Measurements from ENCODE around the gene MPI. TPM values are rescaled to one million over a fixed set of nuclear protein-coding genes. Genes with fewer than 3 reads are reported as not detected.

The MPI gene
- total and polyA plus RNA-seq, 2 experiments from 2014 or later = 34.8 to 79.0 TPM

- H3K4me3 ChIP-seq = peak overlapping the region; percentile 93
- no peaks in the 10 kb centered on the region for H3K27me3 ChIP-seq (replicated peaks; ENCODE audit: insufficient read depth)
- no peaks in the 10 kb centered on the region for H4K20me1 ChIP-seq (ENCODE audit: insufficient read depth)
- TF ChIP-seq EZH2phosphoT487 (IDR thresholded peaks at IDR 0.05; ENCODE audit: insufficient read depth, low read depth) = no peak
- TF ChIP-seq EZH2 (IDR thresholded peaks at IDR 0.05; ENCODE audit: insufficient read depth, poor library complexity, severe bottlenecking) = no peak
- peaks cover 17% of the 10 kb centered on the region; the same call in 1 of the 2 replicates for H3K79me2 ChIP-seq (ENCODE audit: insufficient read depth)
- peaks cover 7% of the 10 kb centered on the region; the same call in 1 of the 2 replicates for H3F3A ChIP-seq (ENCODE audit: insufficient read depth)
- H3K9me2 ChIP-seq (ENCODE audit: insufficient read depth) = no peaks in the 10 kb centered on the region
- in situ Hi-C loops (cut with MboI) = no loop called here
- peak overlapping the region; percentile 95 for H2AFZ ChIP-seq
- H3K9ac ChIP-seq = peak overlapping the region; percentile 90
- no peaks in the 10 kb centered on the region for H3K9me3 ChIP-seq (ENCODE audit: low read depth)
- WGBS, 2 experiments (ENCODE audit: low coverage in 1 of 2, low lambda C conversion rate in 2 of 2, missing lambda C conversion rate in 2 of 2) = 7 to 9% methylated on average over 8 of the region's 8 CpGs
- H3K36me3 ChIP-seq (ENCODE audit: low read depth) = no peaks in the 10 kb centered on the region
- peak overlapping the region; percentile 82 for H3K4me2 ChIP-seq (ENCODE audit: unreplicated experiment)
- DNase-seq = peak; percentile 60
- peak overlapping the region; percentile 3; the same call in 1 of the 2 replicates for H3K27ac ChIP-seq
- peaks cover 20% of the 10 kb centered on the region for H3K4me1 ChIP-seq (ENCODE audit: insufficient read depth)
These were observed 406 bp upstream of the MPI start for GRCh38 chr15:74889390-74889882.

GRCh38 chr15:74890665-74890960 lies 771 bp downstream of the MPI start:
- Histone ChIP-seq H3K27ac (no peak overlapping the region), H3F3A (ENCODE audit: insufficient read depth) (peaks cover 7% of the 10 kb centered on the region; the same call in 1 of the 2 replicates), H2AFZ (peak overlapping the region; percentile 95), H3K9me3 (ENCODE audit: low read depth) (no peaks in the 10 kb centered on the region), H3K4me3 (peak overlapping the region; percentile 93), H3K27me3 (replicated peaks; ENCODE audit: insufficient read depth) (no peaks in the 10 kb centered on the region), H4K20me1 (ENCODE audit: insufficient read depth) (no peaks in the 10 kb centered on the region), H3K4me1 (ENCODE audit: insufficient read depth) (peaks cover 11% of the 10 kb centered on the region), H3K9me2 (ENCODE audit: insufficient read depth) (no peaks in the 10 kb centered on the region), H3K9ac (peak overlapping the region; percentile 90), H3K36me3 (ENCODE audit: low read depth) (no peaks in the 10 kb centered on the region), H3K4me2 (ENCODE audit: unreplicated experiment) (peak overlapping the region; percentile 82), H3K79me2 (ENCODE audit: insufficient read depth) (peaks cover 17% of the 10 kb centered on the region; the same call in 1 of the 2 replicates)
- no peak for DNase-seq
- no peak for TF ChIP-seq EZH2 (IDR thresholded peaks at IDR 0.05; ENCODE audit: insufficient read depth, poor library complexity, severe bottlenecking)
- TF ChIP-seq EZH2phosphoT487 (IDR thresholded peaks at IDR 0.05; ENCODE audit: insufficient read depth, low read depth) = no peak
- in situ Hi-C loops (cut with MboI) = no loop called here
- 0% methylated on average over 1 of the region's 1 CpG for WGBS, 2 experiments (ENCODE audit: low coverage in 1 of 2, low lambda C conversion rate in 2 of 2, missing lambda C conversion rate in 2 of 2)

- Histone ChIP-seq H3K27ac (no peak overlapping the region), H2AFZ (no peak overlapping the region)
These were observed 1.6 kb downstream of the MPI start for GRCh38 chr15:74891469-74891868.

GRCh38 chr15:74892313-74892712 lies 2.5 kb downstream of the MPI start:
- Histone ChIP-seq H3K4me3 (no peak overlapping the region), H3K9me2 (ENCODE audit: insufficient read depth) (no peaks in the 10 kb centered on the region), H3K4me1 (ENCODE audit: insufficient read depth) (peaks cover 11% of the 10 kb centered on the region), H4K20me1 (ENCODE audit: insufficient read depth) (no peaks in the 10 kb centered on the region), H3K36me3 (ENCODE audit: low read depth) (no peaks in the 10 kb centered on the region), H3K9me3 (ENCODE audit: low read depth) (no peaks in the 10 kb centered on the region), H3K27me3 (replicated peaks; ENCODE audit: insufficient read depth) (no peaks in the 10 kb centered on the region), H3K79me2 (ENCODE audit: insufficient read depth) (peaks cover 17% of the 10 kb centered on the region; the same call in 1 of the 2 replicates), H3F3A (ENCODE audit: insufficient read depth) (peaks cover 7% of the 10 kb centered on the region; the same call in 1 of the 2 replicates), H3K9ac (no peak overlapping the region), H3K27ac (no peak overlapping the region), H2AFZ (no peak overlapping the region), H3K4me2 (ENCODE audit: unreplicated experiment) (no peak overlapping the region)
- TF ChIP-seq EZH2phosphoT487 (IDR thresholded peaks at IDR 0.05; ENCODE audit: insufficient read depth, low read depth) (no peak), EZH2 (IDR thresholded peaks at IDR 0.05; ENCODE audit: insufficient read depth, poor library complexity, severe bottlenecking) (no peak)
- in situ Hi-C loops (cut with MboI) = no loop called here
- DNase-seq = no peak
- WGBS, 2 experiments (ENCODE audit: low coverage in 1 of 2, low lambda C conversion rate in 2 of 2, missing lambda C conversion rate in 2 of 2) = 82% methylated on average over 3 of the region's 3 CpGs

More at GRCh38 chr15:74891469-74891868, 1.6 kb downstream of the MPI start:
- DNase-seq = no peak
- H3K27me3 ChIP-seq (replicated peaks; ENCODE audit: insufficient read depth) = no peaks in the 10 kb centered on the region
- H4K20me1 ChIP-seq (ENCODE audit: insufficient read depth) = no peaks in the 10 kb centered on the region
- peaks cover 11% of the 10 kb centered on the region for H3K4me1 ChIP-seq (ENCODE audit: insufficient read depth)
- no peak overlapping the region for H3K9ac ChIP-seq
- H3K9me2 ChIP-seq (ENCODE audit: insufficient read depth) = no peaks in the 10 kb centered on the region
- no peaks in the 10 kb centered on the region for H3K9me3 ChIP-seq (ENCODE audit: low read depth)
- in situ Hi-C loops (cut with MboI) = no loop called here
- H3K4me3 ChIP-seq = no peak overlapping the region
- TF ChIP-seq EZH2phosphoT487 (IDR thresholded peaks at IDR 0.05; ENCODE audit: insufficient read depth, low read depth) (no peak), EZH2 (IDR thresholded peaks at IDR 0.05; ENCODE audit: insufficient read depth, poor library complexity, severe bottlenecking) (no peak)
- WGBS, 2 experiments (ENCODE audit: low coverage in 1 of 2, low lambda C conversion rate in 2 of 2, missing lambda C conversion rate in 2 of 2) = 83 to 89% methylated on average over 3 of the region's 3 CpGs
- no peak overlapping the region for H3K4me2 ChIP-seq (ENCODE audit: unreplicated experiment)
- peaks cover 17% of the 10 kb centered on the region; the same call in 1 of the 2 replicates for H3K79me2 ChIP-seq (ENCODE audit: insufficient read depth)
- H3K36me3 ChIP-seq (ENCODE audit: low read depth) = no peaks in the 10 kb centered on the region
- peaks cover 7% of the 10 kb centered on the region; the same call in 1 of the 2 replicates for H3F3A ChIP-seq (ENCODE audit: insufficient read depth)
